Measurements from ENCODE around the gene PAQR8. TPM values are rescaled to one million over a fixed set of nuclear protein-coding genes. Genes with fewer than 3 reads are reported as not detected.

PAQR8 gene
- polyA plus RNA-seq, 4 donors, result 14.1 to 78.4 (median 28.6) TPM

- Histone ChIP-seq H3K4me3 (ENCODE audit: low read depth in 1 of 3, low read length in 3 of 3) (peak overlapping the region; percentile 68 to 97 (median 91)), H3K9me3 (ENCODE audit: control insufficient read depth in 2 of 2, insufficient read depth in 1 of 2, low read depth in 1 of 2, low read length in 1 of 2) (no peaks in the 10 kb centered on the region), H3K36me3 (ENCODE audit: control insufficient read depth in 3 of 3, insufficient read depth in 2 of 3, low read depth in 1 of 3, low read length in 3 of 3) (peaks cover 0 to 9% (median 1%) of the 10 kb centered on the region in 3 donors), H3K27ac (ENCODE audit: low read depth in 1 of 3, low read length in 2 of 3) (peak overlapping the region in 2 of 3 donors; percentile 5 to 92), H3K4me1 (ENCODE audit: control insufficient read depth in 3 of 3, insufficient read depth in 2 of 3, low read depth in 1 of 3, low read length in 2 of 3) (peaks cover 0 to 31% (median 0%) of the 10 kb centered on the region in 3 donors), H3K27me3 (ENCODE audit: control insufficient read depth in 3 of 3, insufficient read depth in 3 of 3, low read length in 3 of 3) (no peaks in the 10 kb centered on the region)
- FAIRE-seq (no peak), DNase-seq (peak; percentile 41 to 57)
- WGBS, 3 donors, result 45 to 55% (median 47%) methylated on average over 8 of the region's 8 CpGs
Measured at GRCh38 chr6:52363228-52363867, 1.4 kb downstream of the PAQR8 start.

DNA sequence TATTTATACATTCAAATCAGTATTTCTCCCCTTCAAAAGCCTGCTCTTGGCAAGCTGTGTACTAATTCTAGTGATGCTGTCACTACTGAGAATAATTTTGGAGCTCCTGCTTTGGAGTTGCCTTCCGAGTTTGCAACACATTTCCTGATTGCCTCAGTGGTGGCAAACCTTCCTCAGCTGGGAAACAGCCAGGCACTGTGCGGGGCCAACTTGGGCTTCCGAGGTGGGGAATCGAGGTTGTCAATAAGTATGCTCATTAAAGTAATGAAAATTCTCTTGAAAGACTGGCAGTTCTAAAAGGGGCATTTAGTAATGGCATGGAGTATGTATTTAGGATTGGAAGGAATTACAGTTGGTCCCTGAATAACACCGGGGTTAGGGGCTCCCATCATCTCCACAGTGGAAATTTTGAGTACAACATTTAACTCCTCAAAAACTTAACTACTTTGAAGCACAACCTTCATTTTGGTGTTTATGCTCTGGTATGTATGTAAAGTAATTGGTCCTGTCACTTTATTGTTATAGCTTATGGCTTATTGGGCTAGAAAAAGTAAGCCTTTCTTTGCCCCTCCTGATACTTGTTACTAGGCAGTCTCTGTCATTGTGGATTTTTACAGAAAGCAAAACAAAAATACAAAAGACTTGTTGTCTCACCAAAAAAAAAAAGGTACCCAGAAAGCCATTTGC lies 2.7 kb downstream of the PAQR8 start:
- Histone ChIP-seq H3K27ac (ENCODE audit: low read depth in 1 of 3, low read length in 2 of 3) (no peak overlapping the region), H3K4me1 (ENCODE audit: control insufficient read depth in 3 of 3, insufficient read depth in 2 of 3, low read depth in 1 of 3, low read length in 2 of 3) (peaks cover 0 to 31% (median 0%) of the 10 kb centered on the region in 3 donors), H3K27me3 (ENCODE audit: control insufficient read depth in 3 of 3, insufficient read depth in 3 of 3, low read length in 3 of 3) (no peaks in the 10 kb centered on the region), H3K9me3 (ENCODE audit: control insufficient read depth in 2 of 2, insufficient read depth in 1 of 2, low read depth in 1 of 2, low read length in 1 of 2) (no peaks in the 10 kb centered on the region), H3K4me3 (ENCODE audit: low read depth in 1 of 3, low read length in 3 of 3) (no peak overlapping the region), H3K36me3 (ENCODE audit: control insufficient read depth in 3 of 3, insufficient read depth in 2 of 3, low read depth in 1 of 3, low read length in 3 of 3) (peaks cover 0 to 9% (median 1%) of the 10 kb centered on the region in 3 donors)
- DNase-seq (no peak), FAIRE-seq (no peak)
- WGBS, 3 donors, result 77 to 94% (median 93%) methylated on average over 5 of the region's 5 CpGs

DNA sequence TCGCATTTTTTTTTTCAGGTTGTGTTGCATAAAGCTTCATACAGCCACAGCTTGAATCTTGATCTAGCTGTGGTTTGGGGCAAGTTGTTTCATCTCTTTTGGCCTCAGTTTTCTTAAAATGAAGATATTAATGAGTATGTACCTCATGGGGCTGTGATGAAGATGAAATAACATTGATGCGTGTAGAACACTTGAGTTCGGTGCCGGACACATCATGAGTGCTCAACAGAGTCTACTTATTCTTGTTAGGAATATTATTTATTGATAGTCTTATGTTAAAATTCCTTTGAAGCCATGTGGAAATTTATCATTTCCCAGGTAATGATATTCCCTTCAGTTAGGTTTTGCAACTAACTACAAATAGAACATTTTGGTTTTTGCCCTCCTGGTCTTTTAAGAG lies 3.4 kb downstream of the PAQR8 start:
- H3K27ac ChIP-seq (ENCODE audit: low read depth in 1 of 3, low read length in 2 of 3), result no peak overlapping the region
- WGBS, 3 donors, result 88 to 95% (median 91%) methylated on average over 4 of the region's 4 CpGs
- H3K4me1 ChIP-seq (ENCODE audit: control insufficient read depth in 3 of 3, insufficient read depth in 2 of 3, low read depth in 1 of 3, low read length in 2 of 3), result peaks cover 0 to 30% (median 0%) of the 10 kb centered on the region in 3 donors
- H3K36me3 ChIP-seq (ENCODE audit: control insufficient read depth in 3 of 3, insufficient read depth in 2 of 3, low read depth in 1 of 3, low read length in 3 of 3), result peaks cover 0 to 9% (median 1%) of the 10 kb centered on the region in 3 donors
- no peaks in the 10 kb centered on the region for H3K9me3 ChIP-seq (ENCODE audit: control insufficient read depth in 2 of 2, insufficient read depth in 1 of 2, low read depth in 1 of 2, low read length in 1 of 2)
- no peak overlapping the region for H3K4me3 ChIP-seq (ENCODE audit: low read depth in 1 of 3, low read length in 3 of 3)
- FAIRE-seq (no peak), DNase-seq (no peak)
- H3K27me3 ChIP-seq (ENCODE audit: control insufficient read depth in 3 of 3, insufficient read depth in 3 of 3, low read length in 3 of 3), result no peaks in the 10 kb centered on the region

GRCh38 chr6:52365866-52366540 lies 4.1 kb downstream of the PAQR8 start:
- Histone ChIP-seq H3K9me3 (ENCODE audit: control insufficient read depth in 2 of 2, insufficient read depth in 1 of 2, low read depth in 1 of 2, low read length in 1 of 2) (no peaks in the 10 kb centered on the region), H3K36me3 (ENCODE audit: control insufficient read depth in 3 of 3, insufficient read depth in 2 of 3, low read depth in 1 of 3, low read length in 3 of 3) (peaks cover 0 to 9% (median 1%) of the 10 kb centered on the region in 3 donors), H3K4me3 (ENCODE audit: low read depth in 1 of 3, low read length in 3 of 3) (no peak overlapping the region), H3K27me3 (ENCODE audit: control insufficient read depth in 3 of 3, insufficient read depth in 3 of 3, low read length in 3 of 3) (no peaks in the 10 kb centered on the region), H3K27ac (ENCODE audit: low read depth in 1 of 3, low read length in 2 of 3) (no peak overlapping the region), H3K4me1 (ENCODE audit: control insufficient read depth in 3 of 3, insufficient read depth in 2 of 3, low read depth in 1 of 3, low read length in 2 of 3) (peaks cover 0 to 24% (median 0%) of the 10 kb centered on the region in 3 donors)
- DNase-seq (no peak), FAIRE-seq (no peak)
- 65 to 95% (median 82%) methylated on average over 3 of the region's 3 CpGs for WGBS, 3 donors

DNA sequence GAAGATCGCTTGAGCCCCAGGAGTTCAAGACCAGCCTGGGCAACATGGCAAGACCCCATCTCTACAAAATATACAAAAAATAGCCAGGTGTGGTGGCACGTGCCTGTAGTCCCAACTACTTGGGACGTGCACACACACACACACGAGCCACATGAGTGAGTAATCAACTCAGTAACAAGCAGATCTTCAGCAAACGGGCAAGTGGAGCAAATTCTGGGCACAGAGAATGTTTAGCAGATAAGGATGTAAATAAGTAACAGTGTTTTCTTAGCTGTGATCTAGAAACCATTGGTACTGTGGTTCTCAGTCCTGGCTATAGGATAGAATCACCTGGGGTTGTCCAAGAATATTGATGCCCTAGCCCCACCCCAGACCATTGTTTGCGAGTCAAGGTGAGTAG lies 6.1 kb downstream of the PAQR8 start:
- Histone ChIP-seq H3K9me3 (ENCODE audit: control insufficient read depth in 2 of 2, insufficient read depth in 1 of 2, low read depth in 1 of 2, low read length in 1 of 2) (no peaks in the 10 kb centered on the region), H3K4me3 (ENCODE audit: low read depth in 1 of 3, low read length in 3 of 3) (no peak overlapping the region), H3K27ac (ENCODE audit: low read depth in 1 of 3, low read length in 2 of 3) (peak overlapping the region in 1 of 3 donors; percentile 23), H3K36me3 (ENCODE audit: control insufficient read depth in 3 of 3, insufficient read depth in 2 of 3, low read depth in 1 of 3, low read length in 3 of 3) (peaks cover 0 to 9% (median 3%) of the 10 kb centered on the region in 3 donors), H3K4me1 (ENCODE audit: control insufficient read depth in 3 of 3, insufficient read depth in 2 of 3, low read depth in 1 of 3, low read length in 2 of 3) (peaks cover 2 to 34% (median 2%) of the 10 kb centered on the region in 3 donors), H3K27me3 (ENCODE audit: control insufficient read depth in 3 of 3, insufficient read depth in 3 of 3, low read length in 3 of 3) (no peaks in the 10 kb centered on the region)
- 65 to 90% (median 71%) methylated on average over 6 of the region's 6 CpGs for whole genome bisulfite sequencing, 3 donors
- peak in 1 of 2 donors; percentile 41 for DNase-seq
- no peak for FAIRE-seq

DNA sequence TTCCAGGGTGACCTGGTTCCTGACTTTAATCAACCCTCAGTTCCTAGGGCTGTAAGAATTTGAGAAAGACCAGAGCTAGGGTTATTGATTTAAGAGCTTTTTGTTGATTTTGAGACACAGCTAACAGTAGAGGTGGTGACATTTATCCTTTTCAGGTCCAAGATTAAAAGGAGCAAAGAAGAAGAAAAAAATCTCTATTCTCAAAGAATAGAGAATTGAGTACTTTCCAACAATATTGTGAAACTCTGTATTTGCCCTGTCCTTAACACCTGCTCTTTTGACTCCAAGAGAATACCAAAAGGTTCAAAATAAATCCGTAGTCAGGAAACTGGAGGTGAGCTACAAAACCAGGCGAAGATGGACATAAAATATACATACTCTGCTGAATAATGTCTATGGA lies 7.3 kb downstream of the PAQR8 start:
- Histone ChIP-seq H3K36me3 (ENCODE audit: control insufficient read depth in 3 of 3, insufficient read depth in 2 of 3, low read depth in 1 of 3, low read length in 3 of 3) (peaks cover 0 to 14% (median 4%) of the 10 kb centered on the region in 3 donors), H3K27me3 (ENCODE audit: control insufficient read depth in 3 of 3, insufficient read depth in 3 of 3, low read length in 3 of 3) (no peaks in the 10 kb centered on the region), H3K4me1 (ENCODE audit: control insufficient read depth in 3 of 3, insufficient read depth in 2 of 3, low read depth in 1 of 3, low read length in 2 of 3) (peaks cover 2 to 28% (median 2%) of the 10 kb centered on the region in 3 donors), H3K4me3 (ENCODE audit: low read depth in 1 of 3, low read length in 3 of 3) (no peak overlapping the region), H3K9me3 (ENCODE audit: control insufficient read depth in 2 of 2, insufficient read depth in 1 of 2, low read depth in 1 of 2, low read length in 1 of 2) (no peaks in the 10 kb centered on the region), H3K27ac (ENCODE audit: low read depth in 1 of 3, low read length in 2 of 3) (no peak overlapping the region)
- 93 to 98% (median 95%) methylated on average over 2 of the region's 2 CpGs for WGBS, 3 donors
- no peak for FAIRE-seq
- DNase-seq, result no peak

- DNase-seq (peak; percentile 83 to 86), FAIRE-seq (no peak)
- no peak overlapping the region for H3K4me3 ChIP-seq (ENCODE audit: low read depth in 1 of 3, low read length in 3 of 3)
- H3K9me3 ChIP-seq (ENCODE audit: control insufficient read depth in 2 of 2, insufficient read depth in 1 of 2, low read depth in 1 of 2, low read length in 1 of 2), result no peaks in the 10 kb centered on the region
- H3K27ac ChIP-seq (ENCODE audit: low read depth in 1 of 3, low read length in 2 of 3), result peak overlapping the region in 1 of 3 donors; percentile 9
- peaks cover 0 to 20% (median 4%) of the 10 kb centered on the region in 3 donors for H3K36me3 ChIP-seq (ENCODE audit: control insufficient read depth in 3 of 3, insufficient read depth in 2 of 3, low read depth in 1 of 3, low read length in 3 of 3)
- H3K27me3 ChIP-seq (ENCODE audit: control insufficient read depth in 3 of 3, insufficient read depth in 3 of 3, low read length in 3 of 3), result no peaks in the 10 kb centered on the region
- peaks cover 2 to 28% (median 11%) of the 10 kb centered on the region in 3 donors for H3K4me1 ChIP-seq (ENCODE audit: control insufficient read depth in 3 of 3, insufficient read depth in 2 of 3, low read depth in 1 of 3, low read length in 2 of 3)
- 49 to 61% (median 56%) methylated on average over 2 of the region's 2 CpGs for WGBS, 3 donors
Measured at GRCh38 chr6:52371656-52372191, 9.8 kb downstream of the PAQR8 start.

- DNase-seq (no peak), FAIRE-seq (no peak)
- Histone ChIP-seq H3K36me3 (ENCODE audit: control insufficient read depth in 3 of 3, insufficient read depth in 2 of 3, low read depth in 1 of 3, low read length in 3 of 3) (peaks cover 0 to 11% (median 2%) of the 10 kb centered on the region in 3 donors), H3K9me3 (ENCODE audit: control insufficient read depth in 2 of 2, insufficient read depth in 1 of 2, low read depth in 1 of 2, low read length in 1 of 2) (no peaks in the 10 kb centered on the region), H3K27ac (ENCODE audit: low read depth in 1 of 3, low read length in 2 of 3) (no peak overlapping the region), H3K27me3 (ENCODE audit: control insufficient read depth in 3 of 3, insufficient read depth in 3 of 3, low read length in 3 of 3) (no peaks in the 10 kb centered on the region), H3K4me1 (ENCODE audit: control insufficient read depth in 3 of 3, insufficient read depth in 2 of 3, low read depth in 1 of 3, low read length in 2 of 3) (peaks cover 4 to 21% (median 11%) of the 10 kb centered on the region in 3 donors), H3K4me3 (ENCODE audit: low read depth in 1 of 3, low read length in 3 of 3) (no peak overlapping the region)
- WGBS, 3 donors, result 96 to 99% (median 96%) methylated on average over 5 of the region's 5 CpGs
Measured at GRCh38 chr6:52373151-52373690, 11.3 kb downstream of the PAQR8 start.
